Mammary microvascular endothelial cell (primary cell): Measurements from ENCODE around the gene TBC1D22A. TPM values are rescaled to one million over a fixed set of nuclear protein-coding genes. Genes with fewer than 3 reads are reported as not detected.

ENCODE experiments used
- total RNA-seq: library from RNA; depleted of rRNA; stranded (reverse); fragments of >200 nt; gene quantifications from 2 replicates; pipeline ENCODE4 v1.2.3, GENCODE V29; 2015

Gene TBC1D22A
- 16.9 and 20.2 TPM in 2 replicates for total RNA-seq

DNA sequence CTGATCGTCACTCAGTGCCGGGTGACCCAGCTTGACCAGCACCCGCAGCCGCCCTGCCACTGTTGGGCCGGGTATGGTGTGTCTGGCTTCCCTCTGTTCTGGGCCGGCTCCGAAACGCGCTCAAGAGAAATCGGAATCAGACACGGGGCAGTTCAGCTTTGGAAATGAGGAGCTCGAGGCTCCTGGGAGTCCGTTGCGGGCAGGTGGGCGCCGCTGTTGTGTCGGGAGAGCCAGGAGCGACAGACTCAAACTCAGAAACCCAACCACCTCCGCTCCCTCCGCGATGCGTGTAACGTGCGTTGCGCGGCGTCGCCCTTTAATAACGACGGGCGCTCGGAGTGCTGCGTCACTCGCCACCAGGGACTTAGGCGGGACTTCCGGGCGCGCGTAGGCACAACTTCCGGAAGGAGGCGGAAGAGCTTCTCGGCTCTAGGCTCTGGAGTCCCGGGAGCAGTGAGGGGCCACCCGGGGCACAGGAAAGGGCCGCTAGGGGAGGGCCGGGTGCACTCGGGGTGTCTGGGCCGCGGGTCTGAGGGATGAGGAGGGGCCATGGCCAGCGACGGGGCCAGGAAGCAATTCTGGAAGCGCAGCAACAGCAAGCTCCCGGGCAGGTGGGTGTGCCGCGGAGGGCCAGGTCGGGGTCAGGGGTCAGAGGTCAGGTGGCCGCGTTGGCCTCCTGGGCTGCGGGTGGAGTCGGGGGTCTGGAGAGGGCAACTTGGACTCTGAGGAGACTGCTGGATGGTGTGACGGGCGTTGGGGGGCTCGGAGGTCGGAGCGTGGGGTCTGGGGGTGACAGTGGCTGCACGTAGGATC, at the start of gene TBC1D22A:
TBC1D22A (plus strand) TSS at position 413 of the 813 bp plus-strand sequence; CDS start at position 550, 137 bp downstream.

DNA sequence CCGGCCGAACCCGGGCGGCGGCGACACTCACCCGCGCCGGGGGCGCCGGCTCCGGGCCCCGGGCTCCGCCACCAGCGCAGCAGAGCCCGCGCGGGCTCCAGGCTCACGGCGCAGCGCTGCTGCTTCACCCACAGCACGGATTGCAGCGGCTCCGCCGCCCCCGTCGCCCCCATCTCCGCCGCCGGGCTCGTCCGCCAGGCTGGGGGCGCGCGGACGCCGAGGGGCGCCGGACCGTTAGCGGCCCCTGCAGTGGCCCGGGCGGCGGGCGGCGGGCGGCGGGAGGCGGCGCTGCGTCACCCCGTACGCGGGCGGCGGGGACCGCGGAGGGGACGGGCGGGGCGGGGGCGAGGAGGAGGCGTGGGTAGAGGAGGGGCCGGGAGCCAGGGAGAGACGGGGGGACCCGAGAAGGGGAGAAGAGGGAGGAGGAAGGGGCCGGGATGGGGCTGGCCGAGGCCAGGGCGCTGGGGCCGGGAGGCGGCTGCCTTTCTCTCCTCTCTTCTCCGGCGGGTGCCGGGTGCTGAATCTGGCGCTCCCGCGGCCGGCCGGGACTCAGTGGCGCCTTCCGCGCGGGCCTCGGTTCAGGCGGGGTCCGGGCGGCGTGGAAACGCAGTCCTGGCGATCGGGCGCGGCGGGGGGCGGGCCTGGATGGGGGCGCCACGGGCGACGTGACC, 24.3 kb upstream of the TBC1D22A start, which contains the start of gene CERK:
CERK (minus strand) TSS at position 277 of the 671 bp plus-strand sequence; CDS start at position 173, 104 bp downstream.

Other genes with a start within 250 kb of the TBC1D22A start
- 2.9 and 5.7 TPM in 2 replicates for gene CELSR1, start 225.0 kb upstream of the TBC1D22A start, total RNA-seq
- gene GRAMD4, start 142.3 kb upstream of the TBC1D22A start, total RNA-seq, result 8.9 and 9.0 TPM in 2 replicates
- gene CERK, start 24.4 kb upstream of the TBC1D22A start, total RNA-seq, result 49.2 and 59.3 TPM in 2 replicates